ENCODE measurements around the gene NPM3. TPM values are rescaled to one million over a fixed set of nuclear protein-coding genes. Genes with fewer than 3 reads are reported as not detected.
A peak's percentile ranks its signal among the peaks of the same experiment; 100 is the strongest.

Gene NPM3
- total RNA-seq, 1 donor from 2014 or later = 34.0 TPM

GRCh38 chr10:101814466-101815071 lies 31.3 kb upstream of the NPM3 start:
- DNase-seq (ENCODE audit: low spot score) = no peak
- no peak for TF ChIP-seq CTCF (IDR thresholded peaks at IDR 0.05)
- Mint-ChIP-seq H3K4me3 (ENCODE audit: unreplicated experiment) (peak overlapping the region; percentile 97), H3K9me3 (ENCODE audit: low read depth) (no peaks in the 10 kb centered on the region), H3K4me1 (ENCODE audit: low read depth) (peaks cover 55% of the 10 kb centered on the region), H3K27ac (ENCODE audit: unreplicated experiment) (peak overlapping the region; percentile 67), H3K27me3 (ENCODE audit: low read depth) (no peaks in the 10 kb centered on the region), H3K36me3 (ENCODE audit: low read depth) (peaks cover 4% of the 10 kb centered on the region)

GRCh38 chr10:101812606-101813005 lies 29.4 kb upstream of the NPM3 start:
- peaks cover 47% of the 10 kb centered on the region for H3K4me1 Mint-ChIP-seq (ENCODE audit: low read depth)
- H3K4me3 Mint-ChIP-seq (ENCODE audit: unreplicated experiment) = no peak overlapping the region
- H3K27ac Mint-ChIP-seq (ENCODE audit: unreplicated experiment) = peak overlapping the region; percentile 78
- DNase-seq (ENCODE audit: low spot score) = no peak
- H3K9me3 Mint-ChIP-seq (ENCODE audit: low read depth) = no peaks in the 10 kb centered on the region
- H3K27me3 Mint-ChIP-seq (ENCODE audit: low read depth) = no peaks in the 10 kb centered on the region
- peaks cover 5% of the 10 kb centered on the region for H3K36me3 Mint-ChIP-seq (ENCODE audit: low read depth)
- no peak for TF ChIP-seq CTCF (IDR thresholded peaks at IDR 0.05)

- no peak for DNase-seq (ENCODE audit: low spot score)
- no peak for TF ChIP-seq CTCF (IDR thresholded peaks at IDR 0.05)
- no peak overlapping the region for H3K27ac Mint-ChIP-seq (ENCODE audit: unreplicated experiment)
- no peaks in the 10 kb centered on the region for H3K27me3 Mint-ChIP-seq (ENCODE audit: low read depth)
- H3K4me3 Mint-ChIP-seq (ENCODE audit: unreplicated experiment) = no peak overlapping the region
- H3K36me3 Mint-ChIP-seq (ENCODE audit: low read depth) = peaks cover 24% of the 10 kb centered on the region
- H3K4me1 Mint-ChIP-seq (ENCODE audit: low read depth) = peaks cover 16% of the 10 kb centered on the region
- no peaks in the 10 kb centered on the region for H3K9me3 Mint-ChIP-seq (ENCODE audit: low read depth)
Observed at GRCh38 chr10:101807158-101807557, 23.9 kb upstream of the NPM3 start.

GRCh38 chr10:101803511-101803910 lies 20.3 kb upstream of the NPM3 start:
- H3K36me3 Mint-ChIP-seq (ENCODE audit: low read depth) = peaks cover 41% of the 10 kb centered on the region
- no peak for DNase-seq (ENCODE audit: low spot score)
- TF ChIP-seq CTCF (IDR thresholded peaks at IDR 0.05) = no peak
- no peaks in the 10 kb centered on the region for H3K9me3 Mint-ChIP-seq (ENCODE audit: low read depth)
- H3K4me1 Mint-ChIP-seq (ENCODE audit: low read depth) = peaks cover 8% of the 10 kb centered on the region
- no peaks in the 10 kb centered on the region for H3K27me3 Mint-ChIP-seq (ENCODE audit: low read depth)
- no peak overlapping the region for H3K27ac Mint-ChIP-seq (ENCODE audit: unreplicated experiment)
- H3K4me3 Mint-ChIP-seq (ENCODE audit: unreplicated experiment) = no peak overlapping the region

- Mint-ChIP-seq H3K36me3 (ENCODE audit: low read depth) (peaks cover 54% of the 10 kb centered on the region), H3K27me3 (ENCODE audit: low read depth) (no peaks in the 10 kb centered on the region), H3K27ac (ENCODE audit: unreplicated experiment) (no peak overlapping the region), H3K9me3 (ENCODE audit: low read depth) (no peaks in the 10 kb centered on the region), H3K4me1 (ENCODE audit: low read depth) (no peaks in the 10 kb centered on the region), H3K4me3 (ENCODE audit: unreplicated experiment) (no peak overlapping the region)
- TF ChIP-seq CTCF (IDR thresholded peaks at IDR 0.05) = no peak
- no peak for DNase-seq (ENCODE audit: low spot score)
Observed at GRCh38 chr10:101797403-101798059, 14.3 kb upstream of the NPM3 start.

Data from chondrocyte (in vitro differentiated cells).